Muscle layer of colon (tissue), 2 donors: ENCODE data around the gene SRRM5.

Experiments used
- H3K27ac ChIP-seq: one replicate; pipeline ENCODE4 v1.7.0; 2013; ENCODE audit warnings: low read depth, mild to moderate bottlenecking, low read length, moderate library complexity
- H3K27me3 ChIP-seq, 2 donors: one replicate each; pipeline ENCODE4 v1.7.0; 2013; ENCODE audit warnings: low read length in 2 of 2, mild to moderate bottlenecking in 2 of 2; ENCODE audit not compliant: insufficient read depth in 2 of 2, control insufficient read depth in 1 of 2
- H3K36me3 ChIP-seq: one replicate; pipeline ENCODE4 v1.7.0; 2013; ENCODE audit warnings: mild to moderate bottlenecking, low read length; ENCODE audit not compliant: insufficient read depth
- H3K4me1 ChIP-seq: one replicate; pipeline ENCODE4 v1.7.0; 2013; ENCODE audit warnings: mild to moderate bottlenecking, low read length; ENCODE audit not compliant: insufficient read depth
- H3K4me3 ChIP-seq, 2 donors: one replicate each; pipeline ENCODE4 v1.7.0; 2013; ENCODE audit warnings: low read length in 2 of 2, low read depth in 1 of 2, mild to moderate bottlenecking in 1 of 2, moderate library complexity in 1 of 2
- H3K9ac ChIP-seq: one replicate; pipeline ENCODE4 v1.7.0; 2013; ENCODE audit warnings: low read length
- H3K9me3 ChIP-seq: one replicate; pipeline ENCODE4 v1.7.0; 2013; ENCODE audit warnings: mild to moderate bottlenecking, low read length
- donor health status: abdominal sarcoma.
- donor health status: Adenocarcinoma of cecum.

Gene SRRM5

DNA sequence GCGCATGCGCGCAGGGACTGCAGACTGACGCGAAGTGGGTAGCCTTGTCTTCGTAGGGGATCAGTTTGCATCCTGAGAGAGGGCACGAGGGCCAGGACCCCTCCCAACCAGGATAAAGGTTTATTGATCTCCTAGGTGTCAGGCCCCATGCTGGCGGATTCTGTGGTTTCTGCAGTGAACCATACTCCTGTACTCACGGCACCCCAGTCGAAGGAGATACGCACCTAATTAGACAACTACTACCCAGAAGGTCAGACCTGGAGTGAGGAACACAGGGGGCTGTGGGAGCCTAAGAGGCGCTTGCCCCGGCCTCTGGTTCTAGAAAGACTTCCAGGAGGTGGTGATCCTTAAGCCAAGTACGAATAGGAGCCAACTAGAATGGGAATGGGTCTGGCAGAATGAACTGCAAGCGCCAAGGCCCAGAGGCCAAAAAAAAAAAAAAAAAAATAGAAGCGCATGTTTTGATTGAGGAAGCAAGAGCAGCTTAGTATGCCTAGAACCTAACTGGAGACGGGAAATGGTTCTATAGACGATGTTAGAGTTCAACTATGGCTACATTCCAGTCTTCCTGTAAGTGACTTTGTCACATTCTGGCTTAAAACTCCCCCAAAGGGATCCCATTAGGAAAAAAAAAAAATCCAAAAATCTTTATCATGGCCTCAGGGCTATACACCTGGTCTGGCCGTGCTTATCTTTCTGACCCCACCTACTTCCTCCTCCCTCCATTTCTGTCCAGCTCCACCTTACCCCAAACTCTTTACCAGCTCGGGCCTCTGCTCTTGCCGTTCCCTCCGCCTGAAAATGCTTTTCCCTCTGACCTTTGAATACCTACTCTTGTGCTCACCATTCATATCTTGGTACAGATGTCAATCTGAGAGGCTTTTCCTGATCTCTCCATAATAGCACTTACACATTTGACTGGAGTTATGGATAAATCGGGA is 8.4 kb downstream of the SRRM5 start:
- H3K27ac ChIP-seq = peak overlapping the region; percentile 80
- no peaks in the 10 kb centered on the region for H3K27me3 ChIP-seq
- H3K4me1 ChIP-seq = peaks cover 18% of the 10 kb centered on the region
- H3K36me3 ChIP-seq = no peaks in the 10 kb centered on the region
- H3K4me3 ChIP-seq = peak overlapping the region; percentile 72 to 84
- H3K9ac ChIP-seq = peak overlapping the region; percentile 79
- H3K9me3 ChIP-seq = no peaks in the 10 kb centered on the region

DNA sequence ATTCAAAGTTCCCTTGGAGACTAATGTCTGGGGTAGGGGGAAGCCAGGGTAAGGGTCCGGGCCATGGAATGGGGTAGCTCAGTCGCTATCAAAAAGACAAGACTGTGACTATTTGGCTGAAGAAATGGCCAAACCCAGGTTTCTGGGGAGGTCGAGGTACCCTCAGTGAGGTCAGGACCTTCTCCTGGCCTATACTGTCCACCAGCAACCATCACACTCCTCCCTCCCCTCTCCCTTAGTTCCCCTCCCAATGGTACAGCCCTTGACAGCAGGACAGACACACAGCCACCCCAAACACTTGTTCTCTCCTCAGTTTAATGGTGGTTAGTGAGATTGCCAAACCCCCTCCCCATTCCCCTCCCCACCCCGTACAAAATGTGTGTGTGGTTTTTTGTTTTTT is 10.2 kb downstream of the SRRM5 start:
- Histone ChIP-seq H3K27me3 (no peaks in the 10 kb centered on the region), H3K36me3 (no peaks in the 10 kb centered on the region), H3K4me1 (peaks cover 18% of the 10 kb centered on the region), H3K27ac (no peak overlapping the region), H3K9me3 (no peaks in the 10 kb centered on the region), H3K9ac (no peak overlapping the region), H3K4me3 (no peak overlapping the region)

DNA sequence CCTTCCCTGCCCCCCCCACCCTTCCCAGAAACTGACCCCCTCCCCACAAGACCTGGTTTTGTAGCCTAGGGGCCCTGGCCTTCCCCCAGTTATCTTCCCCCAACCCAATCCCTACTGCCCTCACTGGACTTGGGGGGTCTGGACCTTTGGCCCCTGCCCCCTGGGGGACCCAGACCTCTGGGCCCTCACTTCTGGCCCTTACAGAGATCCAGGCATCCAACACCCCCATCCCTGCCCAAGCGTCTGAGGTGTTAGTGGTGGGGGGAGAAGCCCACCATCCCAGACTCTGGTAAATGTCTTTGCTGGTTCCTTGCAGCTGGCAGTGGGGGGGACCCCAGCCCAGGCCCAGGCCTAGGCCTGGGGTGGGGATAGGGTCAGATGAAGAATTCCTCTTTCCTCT is 11.1 kb downstream of the SRRM5 start:
- H3K9ac ChIP-seq = no peak overlapping the region
- H3K9me3 ChIP-seq = no peaks in the 10 kb centered on the region
- no peaks in the 10 kb centered on the region for H3K27me3 ChIP-seq
- H3K4me1 ChIP-seq = peaks cover 18% of the 10 kb centered on the region
- H3K36me3 ChIP-seq = no peaks in the 10 kb centered on the region
- no peak overlapping the region for H3K4me3 ChIP-seq
- H3K27ac ChIP-seq = no peak overlapping the region

DNA sequence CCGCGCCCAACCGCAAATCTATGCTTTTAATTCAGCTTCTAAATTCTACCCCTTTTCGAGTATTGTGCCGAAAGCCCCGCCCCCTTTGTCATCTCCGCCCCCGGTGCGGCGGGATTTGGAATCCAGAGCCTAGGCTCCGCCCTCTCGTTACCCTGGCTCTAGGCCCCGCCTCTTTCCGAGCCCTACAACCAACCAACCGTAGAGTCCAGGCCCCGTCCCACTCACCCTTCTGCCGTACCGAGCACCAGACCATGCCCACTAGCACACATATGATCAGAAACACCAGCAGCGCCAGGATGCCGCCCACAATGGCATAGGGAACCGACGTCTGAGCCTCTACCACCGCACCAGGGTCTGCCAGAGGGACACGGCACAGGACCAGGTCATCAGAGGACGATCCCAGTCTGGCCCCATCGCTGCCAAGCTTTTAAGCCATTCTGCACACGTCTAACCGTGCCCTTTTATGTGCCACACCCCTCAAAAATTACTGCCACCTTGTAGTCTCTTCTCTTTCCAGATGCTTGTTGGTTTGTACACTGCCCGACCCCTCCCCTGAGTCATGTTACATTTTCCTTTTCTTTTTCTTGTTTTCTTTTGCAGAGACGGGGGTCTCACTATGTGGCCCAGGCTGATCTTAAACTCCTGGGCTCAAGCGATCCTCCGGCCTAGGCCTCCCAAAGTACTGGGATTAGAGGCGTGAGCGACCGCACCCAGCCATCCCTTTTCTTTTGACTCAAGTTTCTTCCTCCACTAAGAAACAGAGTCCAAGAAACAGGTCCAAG is 12.2 kb downstream of the SRRM5 start:
- Histone ChIP-seq H3K9me3 (no peaks in the 10 kb centered on the region), H3K4me1 (peaks cover 10% of the 10 kb centered on the region), H3K27ac (no peak overlapping the region), H3K4me3 (no peak overlapping the region), H3K9ac (no peak overlapping the region), H3K27me3 (no peaks in the 10 kb centered on the region), H3K36me3 (no peaks in the 10 kb centered on the region)

DNA sequence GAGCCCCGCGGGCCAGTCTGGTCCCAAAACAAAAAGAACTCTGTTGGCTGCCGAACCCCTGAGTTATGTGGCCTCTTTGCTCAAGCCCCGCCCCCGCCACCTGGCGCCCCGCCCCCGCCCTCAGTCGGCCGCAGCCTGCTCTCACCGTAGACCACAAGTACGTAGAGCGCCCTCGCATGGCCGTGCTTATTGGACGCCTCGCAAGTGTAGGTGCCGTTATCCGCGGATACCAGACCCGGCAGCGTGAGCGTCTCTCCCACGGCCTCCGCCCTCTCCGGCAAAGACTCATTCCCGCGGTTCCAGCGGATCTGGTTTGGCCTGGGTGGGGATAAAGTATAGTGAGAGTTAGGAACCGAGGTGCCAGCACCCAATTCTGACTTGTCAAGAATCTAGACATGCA is 13.0 kb downstream of the SRRM5 start:
- Histone ChIP-seq H3K36me3 (no peaks in the 10 kb centered on the region), H3K9me3 (no peaks in the 10 kb centered on the region), H3K27me3 (no peaks in the 10 kb centered on the region), H3K4me1 (peaks cover 10% of the 10 kb centered on the region), H3K9ac (no peak overlapping the region), H3K4me3 (no peak overlapping the region), H3K27ac (no peak overlapping the region)

DNA sequence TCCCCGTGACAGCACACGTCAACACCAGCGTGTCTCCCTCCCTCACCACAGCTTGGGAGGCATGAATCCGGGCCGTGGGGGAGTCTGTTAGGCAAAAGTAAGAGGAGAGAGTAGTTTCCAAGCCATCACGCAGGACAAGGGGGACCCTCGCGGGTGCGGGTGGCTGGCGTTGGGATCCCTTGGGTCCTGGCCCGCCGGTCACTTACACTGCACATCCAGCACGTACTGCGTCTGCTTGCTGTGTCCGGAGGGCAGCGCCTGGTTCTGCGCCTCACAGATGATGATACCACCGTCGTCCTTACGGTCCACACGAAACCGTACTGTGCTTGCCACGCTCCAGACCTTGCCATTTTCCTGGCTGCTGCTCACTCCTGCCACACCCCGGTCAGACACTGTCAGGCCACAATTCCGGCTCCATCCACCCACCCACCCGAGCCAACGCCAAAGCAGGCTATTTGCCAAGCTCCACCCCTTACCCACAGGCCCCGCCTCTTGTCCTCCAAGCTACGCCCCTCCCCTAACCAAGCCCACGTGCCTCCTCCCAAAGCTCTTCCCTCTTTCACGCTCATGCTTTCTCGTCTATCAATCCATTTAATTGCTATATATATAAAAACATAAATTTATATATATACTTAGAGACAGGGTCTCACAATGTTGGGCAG is 14.2 kb downstream of the SRRM5 start:
- no peaks in the 10 kb centered on the region for H3K27me3 ChIP-seq
- H3K9me3 ChIP-seq = no peaks in the 10 kb centered on the region
- no peak overlapping the region for H3K27ac ChIP-seq
- no peaks in the 10 kb centered on the region for H3K36me3 ChIP-seq
- H3K9ac ChIP-seq = no peak overlapping the region
- H3K4me3 ChIP-seq = no peak overlapping the region
- no peaks in the 10 kb centered on the region for H3K4me1 ChIP-seq

DNA sequence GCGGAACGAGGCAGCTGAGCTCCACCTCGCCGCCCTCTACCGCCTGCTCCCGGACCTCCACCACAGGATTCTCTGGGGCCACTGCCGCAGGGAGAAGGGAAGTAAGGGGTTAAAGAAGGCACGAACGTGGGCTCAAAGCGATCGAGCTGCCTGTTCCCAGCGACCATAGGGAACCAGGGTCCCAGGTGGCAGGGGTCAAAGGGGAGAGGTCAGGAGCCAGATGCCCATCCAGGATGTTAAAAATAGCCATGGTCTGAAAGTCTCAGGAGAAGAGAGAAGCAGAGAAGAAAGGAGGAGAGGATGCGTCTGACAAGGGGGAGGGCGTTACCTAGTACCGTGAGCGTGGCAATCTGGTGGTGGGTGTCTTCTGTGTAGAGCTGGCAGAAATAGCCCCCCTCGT is 14.9 kb downstream of the SRRM5 start:
- H3K27ac ChIP-seq = no peak overlapping the region
- H3K27me3 ChIP-seq = no peaks in the 10 kb centered on the region
- H3K36me3 ChIP-seq = no peaks in the 10 kb centered on the region
- no peaks in the 10 kb centered on the region for H3K9me3 ChIP-seq
- H3K4me1 ChIP-seq = no peaks in the 10 kb centered on the region
- no peak overlapping the region for H3K4me3 ChIP-seq
- no peak overlapping the region for H3K9ac ChIP-seq

DNA sequence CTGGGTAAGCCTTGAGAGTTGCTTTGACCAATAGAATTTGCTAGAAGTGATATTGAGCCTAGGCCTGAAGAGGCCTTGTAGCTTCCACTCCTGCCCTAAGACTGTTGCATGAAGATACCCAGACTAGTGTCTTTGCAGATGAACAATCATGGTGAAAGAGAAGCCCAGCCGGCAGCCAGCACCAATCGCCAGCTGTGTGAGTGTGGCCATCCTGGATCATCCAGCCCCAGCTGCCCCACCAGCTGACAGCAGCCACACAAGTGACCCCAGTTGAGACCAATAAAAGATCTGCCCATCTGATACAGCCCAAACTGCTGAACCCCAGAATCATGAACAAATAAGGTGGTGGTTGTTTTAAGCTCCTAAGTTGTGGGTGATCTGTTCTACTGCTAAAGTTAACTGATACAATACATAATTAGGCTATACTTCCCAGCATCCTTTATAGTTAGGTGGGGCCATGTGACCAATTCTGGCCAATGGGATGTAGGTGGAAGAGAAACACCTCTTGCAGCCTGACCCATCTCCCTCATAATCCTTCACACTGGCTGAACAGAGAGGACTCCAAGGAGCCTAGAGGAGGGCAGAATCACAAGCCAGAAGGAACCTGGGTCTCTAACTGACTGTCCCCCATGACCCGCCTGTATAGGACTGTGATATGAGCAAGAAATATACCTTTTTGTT is 16.9 kb downstream of the SRRM5 start:
- Histone ChIP-seq H3K27ac (no peak overlapping the region), H3K36me3 (no peaks in the 10 kb centered on the region), H3K4me1 (no peaks in the 10 kb centered on the region), H3K27me3 (no peaks in the 10 kb centered on the region), H3K4me3 (no peak overlapping the region), H3K9ac (no peak overlapping the region), H3K9me3 (no peaks in the 10 kb centered on the region)

DNA sequence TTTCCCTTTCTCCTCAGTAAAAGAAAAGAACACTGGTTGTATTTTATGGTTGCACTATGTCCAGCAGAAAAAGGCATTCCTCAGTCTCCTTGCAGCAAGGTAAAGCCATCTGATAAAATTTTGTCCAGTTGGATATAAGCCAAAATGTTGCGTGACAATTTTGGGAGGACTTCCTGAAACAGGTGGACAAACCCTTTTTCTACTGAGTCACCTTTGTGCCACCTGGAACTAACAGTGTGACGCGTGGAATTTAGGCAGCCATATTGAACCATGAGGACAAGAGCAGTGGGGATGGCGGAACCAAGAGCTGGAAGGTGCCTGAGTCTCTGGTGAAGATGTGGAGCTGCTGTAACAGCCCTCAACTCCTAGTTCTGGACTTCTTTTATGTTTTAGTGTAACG is 19.6 kb downstream of the SRRM5 start:
- no peaks in the 10 kb centered on the region for H3K27me3 ChIP-seq
- no peak overlapping the region for H3K4me3 ChIP-seq
- H3K27ac ChIP-seq = no peak overlapping the region
- H3K9me3 ChIP-seq = no peaks in the 10 kb centered on the region
- no peak overlapping the region for H3K9ac ChIP-seq
- H3K36me3 ChIP-seq = no peaks in the 10 kb centered on the region
- no peaks in the 10 kb centered on the region for H3K4me1 ChIP-seq

DNA sequence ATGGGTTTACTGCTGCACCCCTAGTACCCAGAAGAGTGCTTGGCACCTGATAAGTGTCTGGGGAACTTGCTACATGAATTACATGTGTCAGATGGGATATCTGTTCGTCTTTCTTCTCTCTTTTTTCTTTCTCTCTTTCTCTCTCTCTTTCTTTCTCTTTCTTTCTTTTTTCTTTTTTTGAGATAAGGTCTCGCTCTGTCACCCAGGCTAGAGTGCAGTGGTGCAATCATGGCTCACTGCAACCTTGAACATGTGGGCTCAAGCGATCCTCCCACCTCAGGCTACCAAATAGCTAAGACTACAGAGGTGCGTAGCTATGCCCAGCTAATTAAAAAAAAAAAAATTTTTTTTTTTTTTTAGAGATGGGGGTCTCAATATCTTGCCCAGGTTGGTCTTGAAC is 21.6 kb downstream of the SRRM5 start:
- no peaks in the 10 kb centered on the region for H3K27me3 ChIP-seq
- H3K9me3 ChIP-seq = no peaks in the 10 kb centered on the region
- H3K36me3 ChIP-seq = no peaks in the 10 kb centered on the region
- no peak overlapping the region for H3K4me3 ChIP-seq
- no peak overlapping the region for H3K27ac ChIP-seq
- no peaks in the 10 kb centered on the region for H3K4me1 ChIP-seq
- H3K9ac ChIP-seq = no peak overlapping the region

DNA sequence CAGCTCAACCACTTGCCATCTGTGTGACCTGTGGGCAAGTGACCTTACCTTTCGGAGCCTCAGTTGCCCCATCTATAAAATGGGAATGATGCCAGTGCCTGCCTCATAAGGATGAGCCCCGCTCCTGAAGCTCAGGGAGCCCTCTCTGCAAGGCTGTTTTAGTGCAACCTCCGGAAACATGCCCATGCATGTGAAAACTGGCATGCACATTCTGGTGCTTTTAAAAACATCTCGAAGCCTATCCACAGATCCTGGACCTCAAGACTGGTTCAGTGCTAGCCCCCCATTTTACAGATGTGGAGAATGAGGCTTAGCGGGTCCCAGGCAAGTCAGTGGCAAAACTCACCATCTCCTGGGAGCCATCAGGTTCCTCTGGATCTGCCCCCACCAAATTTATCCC is 22.2 kb downstream of the SRRM5 start:
- Histone ChIP-seq H3K9ac (no peak overlapping the region), H3K4me1 (peaks cover 3% of the 10 kb centered on the region), H3K36me3 (no peaks in the 10 kb centered on the region), H3K9me3 (no peaks in the 10 kb centered on the region), H3K27ac (no peak overlapping the region), H3K27me3 (no peaks in the 10 kb centered on the region), H3K4me3 (no peak overlapping the region)
